ENCODE data around the gene FLOT2.
"Not testable (repeated sequence)": the region's sequence is repeated elsewhere in the genome, so short reads cannot be mapped to it uniquely, and the experiment has no call there.

FLOT2 gene, protein sequence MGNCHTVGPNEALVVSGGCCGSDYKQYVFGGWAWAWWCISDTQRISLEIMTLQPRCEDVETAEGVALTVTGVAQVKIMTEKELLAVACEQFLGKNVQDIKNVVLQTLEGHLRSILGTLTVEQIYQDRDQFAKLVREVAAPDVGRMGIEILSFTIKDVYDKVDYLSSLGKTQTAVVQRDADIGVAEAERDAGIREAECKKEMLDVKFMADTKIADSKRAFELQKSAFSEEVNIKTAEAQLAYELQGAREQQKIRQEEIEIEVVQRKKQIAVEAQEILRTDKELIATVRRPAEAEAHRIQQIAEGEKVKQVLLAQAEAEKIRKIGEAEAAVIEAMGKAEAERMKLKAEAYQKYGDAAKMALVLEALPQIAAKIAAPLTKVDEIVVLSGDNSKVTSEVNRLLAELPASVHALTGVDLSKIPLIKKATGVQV

DNA sequence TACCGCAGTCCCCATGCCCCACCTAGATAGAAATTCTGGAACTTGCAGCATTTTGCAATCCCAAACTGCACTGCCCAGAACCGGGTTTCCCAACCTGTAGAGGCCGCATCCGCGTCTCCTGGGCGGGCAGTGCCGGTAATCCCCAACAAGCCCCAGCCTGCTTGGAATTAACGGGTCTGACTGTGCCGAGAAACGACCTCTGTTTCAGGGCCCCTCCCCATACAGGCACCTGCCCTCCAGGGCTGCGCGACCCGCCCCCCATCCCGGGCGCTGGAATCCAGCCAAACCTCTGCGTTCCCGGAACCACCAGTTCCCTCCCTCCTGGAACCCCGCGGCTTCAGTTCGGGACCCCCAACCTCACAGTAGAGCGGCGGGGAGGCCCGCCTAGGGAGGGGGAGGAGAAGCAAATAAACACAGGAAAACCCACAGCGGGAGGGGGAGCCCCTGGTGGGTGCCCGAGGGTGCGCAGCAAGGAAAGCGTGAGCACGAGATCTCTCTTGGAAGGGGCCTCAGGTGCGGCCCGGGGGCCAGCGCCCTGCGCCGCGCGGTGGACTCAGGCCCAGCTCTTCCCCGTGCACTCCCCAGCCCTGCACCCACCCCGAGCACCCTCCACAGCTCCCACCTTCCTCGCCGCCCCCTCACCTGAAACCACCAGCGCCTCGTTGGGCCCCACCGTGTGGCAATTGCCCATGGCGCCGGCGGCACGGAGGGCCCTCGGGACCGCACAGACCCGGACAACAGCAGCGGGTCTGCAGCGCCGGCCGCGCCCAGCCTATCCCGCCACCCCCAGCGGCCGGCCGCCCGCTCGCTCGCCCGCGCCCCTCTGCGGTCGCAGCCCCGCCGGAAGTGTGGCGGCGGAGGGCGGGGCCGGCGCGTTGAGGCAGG, at the start of gene FLOT2:
FLOT2 (minus strand) TSS at position 850 of the 885 bp plus-strand sequence; CDS start at position 691, 159 bp downstream.
- in situ Hi-C loops (cut with MboI; ENCODE audit: low sequenced_read_pairs): no loop called here

DNA sequence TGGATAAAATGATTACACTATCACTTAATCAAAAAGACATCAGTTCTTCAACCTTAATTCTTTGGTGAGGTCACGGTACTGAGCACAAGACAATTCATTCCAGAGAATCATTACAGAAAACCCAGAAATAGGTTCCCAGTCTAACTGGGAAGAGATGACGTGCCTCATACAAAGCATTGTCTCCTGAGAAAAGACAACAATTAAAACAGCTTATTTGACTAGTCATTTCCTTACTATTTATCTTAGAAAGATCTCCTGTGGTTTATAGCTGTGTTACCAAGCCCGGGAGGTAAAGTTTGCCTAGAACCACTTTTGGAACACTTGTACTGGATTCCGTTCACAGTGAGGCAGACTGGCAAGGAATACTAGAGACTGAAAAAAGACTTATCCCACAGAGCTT, 48.7 kb upstream of the FLOT2 start:
- in situ Hi-C loops (cut with MboI; ENCODE audit: low sequenced_read_pairs): no loop called here

DNA sequence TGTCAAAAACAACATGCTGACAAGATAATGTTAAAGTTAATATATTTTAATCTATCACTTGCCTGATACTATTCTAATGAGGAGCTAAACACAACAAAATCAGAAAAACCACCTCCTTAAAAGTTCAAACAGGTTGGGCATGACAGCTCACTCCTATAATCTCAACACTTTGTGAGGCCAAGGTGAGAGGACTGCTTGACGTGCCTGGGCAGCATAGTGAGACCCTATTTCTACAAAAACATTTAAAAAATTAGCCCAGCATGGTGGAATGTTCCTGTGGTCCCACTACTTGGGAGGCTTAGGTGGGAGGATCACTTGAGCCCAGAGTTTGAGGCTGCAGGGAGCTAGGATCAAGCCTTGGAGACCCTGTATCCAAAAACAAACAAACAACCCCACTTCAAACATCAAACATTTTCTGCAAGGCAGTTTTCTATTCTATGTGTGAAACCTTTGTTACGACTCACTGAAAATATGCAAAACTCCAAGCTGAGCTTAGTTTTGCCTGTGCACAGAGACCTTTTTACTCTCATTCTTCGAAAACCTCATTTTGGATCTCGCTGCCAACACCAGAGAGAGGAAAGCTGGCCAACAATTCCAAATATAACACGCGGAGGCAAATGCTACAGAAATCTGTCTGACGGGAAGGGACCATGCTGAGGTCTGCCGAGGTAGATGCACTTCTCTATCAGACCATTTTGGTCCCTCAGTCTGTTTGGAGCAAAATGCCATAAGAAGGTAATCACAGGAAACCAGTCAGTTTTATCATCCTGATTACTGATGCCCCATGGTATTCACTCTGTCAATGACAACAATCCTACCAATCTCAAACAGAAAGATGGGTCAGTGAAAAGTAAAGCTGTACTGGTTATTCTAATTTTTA, 47.6 kb upstream of the FLOT2 start:
- in situ Hi-C loops (cut with MboI; ENCODE audit: low sequenced_read_pairs): no loop called here

DNA sequence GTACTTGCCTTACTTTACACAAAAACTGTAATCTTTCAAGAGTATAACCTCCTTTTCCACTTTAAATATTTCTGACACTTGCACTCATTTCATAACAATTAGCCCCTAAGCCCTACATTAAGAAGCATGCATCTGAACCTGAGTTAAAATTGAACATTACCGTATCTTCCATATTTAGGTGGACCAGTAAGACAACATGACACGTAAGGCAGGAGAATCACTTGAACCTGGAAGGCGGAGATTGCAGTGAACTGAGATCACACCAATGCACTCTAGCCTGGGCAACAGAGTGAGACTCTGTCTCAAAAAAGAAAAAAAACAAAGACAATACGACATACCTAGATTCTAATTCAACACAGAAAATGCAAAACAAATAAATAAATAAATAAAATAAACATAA, 46.8 kb upstream of the FLOT2 start:
- in situ Hi-C loops (cut with MboI; ENCODE audit: low sequenced_read_pairs): no loop called here

DNA sequence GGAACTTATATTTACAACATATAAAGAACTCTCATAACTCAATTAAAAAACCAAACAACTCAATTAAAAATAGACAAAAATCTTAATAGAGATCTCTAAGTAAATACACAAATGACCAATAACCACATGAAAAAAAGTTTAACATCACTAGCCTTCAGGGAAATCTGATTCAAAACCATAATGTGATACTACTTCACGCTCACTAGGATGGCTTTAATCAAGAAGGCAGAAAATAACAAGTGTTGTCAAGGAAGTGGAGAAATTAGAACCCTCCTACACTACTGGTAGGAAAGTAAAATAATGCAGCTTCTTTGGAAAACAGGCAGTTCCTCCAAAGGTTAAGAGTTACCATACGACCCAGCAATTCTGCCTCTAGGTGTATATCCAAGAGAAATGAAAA, 45.4 kb upstream of the FLOT2 start:
- in situ Hi-C loops (cut with MboI; ENCODE audit: low sequenced_read_pairs): no loop called here

DNA sequence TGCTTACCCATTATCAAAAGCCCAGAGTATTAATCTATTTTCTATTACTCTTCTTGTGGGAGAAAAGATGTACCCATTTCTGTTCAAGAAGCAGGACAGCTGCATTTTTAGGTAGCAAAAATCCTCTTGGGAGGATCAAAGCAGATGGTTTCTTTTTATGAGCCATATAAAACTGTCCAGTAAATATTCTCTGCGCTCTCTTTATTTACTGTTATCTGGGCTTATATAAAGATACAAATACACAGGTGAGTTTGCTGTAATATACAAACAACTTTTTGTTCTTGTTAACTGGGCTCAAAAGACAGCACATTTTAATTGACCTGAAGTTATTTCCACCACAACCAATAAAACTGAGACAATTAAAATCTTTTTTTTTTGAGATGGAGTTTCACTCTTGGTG, 43.7 kb upstream of the FLOT2 start:
- in situ Hi-C loops (cut with MboI; ENCODE audit: low sequenced_read_pairs): no loop called here

DNA sequence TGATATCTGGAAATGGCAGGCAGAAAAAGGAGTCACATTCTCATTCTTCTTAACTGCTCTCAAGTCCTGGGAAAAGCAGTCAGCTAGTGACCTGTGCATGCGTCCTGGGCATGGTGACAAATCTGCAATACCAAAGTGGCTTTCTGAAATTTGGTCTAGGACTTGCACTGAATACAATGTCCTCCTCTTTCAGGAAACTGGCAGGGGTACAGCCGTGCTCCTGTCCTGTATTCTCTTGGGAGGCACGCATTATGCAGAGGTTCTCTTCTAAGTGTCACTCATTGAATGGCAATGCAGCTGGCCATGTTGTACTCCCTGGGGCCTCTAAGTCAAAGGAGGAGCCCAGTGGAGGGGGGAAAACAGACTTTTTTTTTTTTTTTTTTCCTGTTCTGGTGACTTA, 43.1 kb upstream of the FLOT2 start:
- in situ Hi-C loops (cut with MboI; ENCODE audit: low sequenced_read_pairs): no loop called here

DNA sequence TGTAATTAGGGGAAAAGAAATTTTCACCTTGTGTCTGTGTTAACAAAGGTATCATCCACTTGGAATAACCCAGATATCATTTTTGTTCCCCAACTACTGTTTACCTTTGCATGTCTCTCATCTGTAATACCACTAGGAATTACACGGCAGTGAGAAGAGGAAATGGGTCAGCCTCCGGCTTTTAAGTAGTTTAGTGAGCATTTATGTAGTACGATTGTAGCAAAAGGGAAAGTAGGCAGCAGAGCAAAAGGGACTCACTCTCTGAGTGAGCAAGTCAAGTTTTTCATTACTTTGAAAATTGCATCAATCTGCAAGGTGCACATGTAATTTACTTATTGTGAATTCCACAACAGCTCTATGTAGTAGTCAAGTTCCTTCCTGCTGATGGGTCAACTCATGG, 42.6 kb upstream of the FLOT2 start:
- in situ Hi-C loops (cut with MboI; ENCODE audit: low sequenced_read_pairs): no loop called here

DNA sequence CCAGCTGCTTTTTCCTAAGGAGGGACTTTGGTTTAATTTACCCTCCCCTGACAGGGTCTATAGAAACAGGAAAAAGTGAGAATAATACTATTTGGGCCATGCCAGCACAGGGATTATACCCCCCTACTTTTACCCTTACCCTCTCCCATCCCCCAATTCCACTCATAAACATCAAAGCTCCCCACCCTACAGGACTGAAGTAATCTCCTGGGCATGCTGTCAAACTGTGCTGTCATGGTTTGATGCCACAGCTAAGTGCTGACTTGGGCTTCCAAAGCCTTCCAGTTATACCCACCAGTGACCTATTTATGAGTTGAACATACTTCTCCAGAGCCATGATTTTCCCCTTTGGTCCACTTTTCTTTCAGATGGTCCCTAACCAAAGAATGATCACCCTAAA, 41.0 kb upstream of the FLOT2 start:
- in situ Hi-C loops (cut with MboI; ENCODE audit: low sequenced_read_pairs): no loop called here

DNA sequence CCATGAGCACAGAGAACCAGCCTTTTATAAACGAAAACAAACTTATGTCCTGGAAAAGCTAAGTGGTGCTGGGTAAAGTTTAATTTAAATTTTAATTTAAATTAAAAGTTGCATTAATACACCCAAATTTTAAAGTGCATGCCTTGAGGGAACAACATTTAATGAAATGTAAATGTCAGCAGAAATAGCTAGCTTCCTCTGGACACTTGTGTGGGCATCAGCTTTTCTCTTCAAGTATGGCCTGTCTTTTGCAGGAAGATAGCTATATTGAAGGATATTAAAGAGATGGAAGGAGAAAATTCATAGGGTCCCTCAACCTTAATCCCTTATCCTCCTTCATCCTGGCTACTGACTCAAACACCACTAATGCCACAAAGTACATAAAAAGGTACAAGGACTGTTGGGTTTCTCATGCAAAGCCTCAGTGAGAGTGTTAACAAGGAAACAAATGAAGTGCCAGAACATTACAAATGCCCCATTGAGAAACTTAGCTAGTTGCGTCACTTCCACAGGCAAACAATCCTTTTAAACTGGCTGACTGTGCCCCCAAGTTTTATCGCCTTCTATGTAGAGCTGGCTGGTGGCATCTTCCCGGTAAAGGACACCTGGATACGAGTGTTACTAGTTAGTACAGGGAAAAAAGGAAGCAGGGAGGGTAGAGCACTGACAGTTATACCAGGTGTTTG, 39.7 kb upstream of the FLOT2 start:
- in situ Hi-C loops (cut with MboI; ENCODE audit: low sequenced_read_pairs): no loop called here

DNA sequence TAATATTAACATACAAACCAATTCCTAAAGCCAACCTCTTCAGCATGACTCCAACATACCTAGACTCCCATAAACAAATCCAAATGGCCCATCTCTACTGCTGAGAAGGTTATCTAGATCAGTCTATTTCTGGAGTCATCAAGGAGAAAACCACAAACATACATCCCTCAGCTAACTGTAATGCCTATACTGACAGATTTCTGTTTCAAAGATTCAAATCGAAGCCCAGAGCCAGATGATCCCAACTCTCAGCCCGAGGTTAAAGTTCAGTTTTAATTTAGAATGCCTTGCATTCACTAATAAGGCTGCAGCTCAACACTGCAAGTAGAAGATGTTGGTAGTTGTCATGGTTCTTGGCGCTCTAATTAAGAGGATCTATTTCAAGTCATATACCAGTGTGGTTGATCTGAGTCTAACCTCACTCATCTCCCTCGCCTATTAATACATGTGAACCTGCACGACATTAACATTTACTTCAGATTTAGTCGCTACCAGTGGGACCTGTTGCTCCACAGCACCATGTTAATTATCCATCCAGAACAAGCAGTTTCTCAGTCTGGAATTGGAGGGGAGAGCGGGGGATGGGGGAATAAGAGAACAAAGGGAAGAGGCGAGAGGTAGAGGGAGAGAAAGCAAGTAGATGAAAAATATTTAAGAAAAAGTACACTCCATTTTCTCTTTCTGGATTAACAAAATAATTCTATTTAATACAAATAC, 38.4 kb upstream of the FLOT2 start:
- in situ Hi-C loops (cut with MboI; ENCODE audit: low sequenced_read_pairs): no loop called here

DNA sequence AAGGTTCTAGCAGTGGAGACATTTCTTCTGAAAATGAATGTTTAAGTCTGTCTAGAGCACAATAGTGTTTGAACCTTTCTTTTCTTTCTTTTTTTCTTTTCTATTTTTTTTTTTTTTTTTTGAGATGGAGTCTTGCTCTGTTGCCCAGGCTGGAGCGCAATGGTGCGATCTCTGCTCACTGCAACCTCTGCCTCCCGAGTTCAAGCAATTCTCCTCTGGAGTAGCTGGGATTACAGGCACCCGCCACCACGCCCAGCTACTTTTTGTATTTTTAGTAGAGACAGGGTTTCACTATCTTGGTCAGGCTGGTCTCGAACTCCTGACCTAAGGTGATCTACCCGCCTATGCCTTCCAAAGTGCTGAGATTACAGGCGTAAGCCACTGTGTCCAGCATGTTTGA, 37.0 kb upstream of the FLOT2 start:
- in situ Hi-C loops (cut with MboI; ENCODE audit: low sequenced_read_pairs): not testable (repeated sequence)

DNA sequence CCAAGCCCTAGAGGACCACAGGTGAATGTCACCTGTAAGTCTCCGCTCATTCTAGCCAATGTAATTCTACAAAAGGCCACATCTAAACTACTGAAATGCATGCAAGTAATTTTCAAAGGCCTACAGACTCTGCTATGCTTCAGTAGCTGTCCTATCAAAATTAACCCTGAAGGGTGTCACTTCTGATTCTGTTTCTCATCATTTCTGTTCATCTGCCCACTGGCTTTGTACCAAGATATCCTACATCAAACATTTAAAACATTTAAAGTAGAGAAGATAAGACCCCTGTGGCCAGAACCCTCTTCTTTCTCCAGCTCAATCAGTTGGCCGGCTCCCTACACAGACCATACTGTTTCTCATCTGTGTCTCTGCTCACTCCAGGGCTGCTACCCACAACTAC, 32.3 kb upstream of the FLOT2 start:
- in situ Hi-C loops (cut with MboI; ENCODE audit: low sequenced_read_pairs): no loop called here

DNA sequence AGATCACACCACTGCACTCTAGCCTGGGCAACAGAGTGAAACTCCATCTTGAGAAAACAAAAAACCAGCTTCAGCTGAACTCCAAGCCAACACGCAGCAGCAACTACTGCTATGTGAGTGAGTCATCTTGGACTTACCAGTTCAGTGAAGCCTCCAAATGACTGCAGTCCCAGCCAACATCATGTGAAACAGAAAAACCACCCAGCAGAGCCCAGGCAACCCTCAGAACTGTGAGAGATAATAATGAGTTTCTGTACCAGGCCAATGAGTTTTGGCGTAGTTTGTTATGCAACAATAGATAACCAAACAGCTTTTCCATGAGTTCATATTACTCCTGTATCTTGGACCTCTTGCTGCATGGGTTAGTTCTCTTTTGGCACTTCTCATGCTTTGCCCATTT, 30.5 kb upstream of the FLOT2 start:
- in situ Hi-C loops (cut with MboI; ENCODE audit: low sequenced_read_pairs): no loop called here

DNA sequence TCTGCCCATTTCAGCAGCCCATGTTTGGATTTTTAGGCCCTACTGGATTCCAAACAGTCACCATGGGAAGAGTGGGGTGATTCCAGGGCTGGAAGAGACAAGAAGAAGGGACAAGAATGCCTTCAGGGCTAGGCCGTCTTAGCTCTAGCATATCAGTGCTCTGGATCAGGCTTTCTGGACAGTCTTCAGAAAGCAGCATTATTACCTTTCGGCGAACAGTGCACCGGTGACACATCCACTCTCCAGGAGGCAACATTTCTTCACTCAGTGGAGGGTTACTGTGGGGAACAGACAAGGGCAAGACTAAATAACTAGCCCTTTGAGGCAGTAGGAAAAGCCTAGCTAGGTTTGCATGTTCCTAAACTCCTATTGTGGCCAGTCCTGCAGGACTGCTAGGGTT, 29.3 kb upstream of the FLOT2 start:
- in situ Hi-C loops (cut with MboI; ENCODE audit: low sequenced_read_pairs): no loop called here

DNA sequence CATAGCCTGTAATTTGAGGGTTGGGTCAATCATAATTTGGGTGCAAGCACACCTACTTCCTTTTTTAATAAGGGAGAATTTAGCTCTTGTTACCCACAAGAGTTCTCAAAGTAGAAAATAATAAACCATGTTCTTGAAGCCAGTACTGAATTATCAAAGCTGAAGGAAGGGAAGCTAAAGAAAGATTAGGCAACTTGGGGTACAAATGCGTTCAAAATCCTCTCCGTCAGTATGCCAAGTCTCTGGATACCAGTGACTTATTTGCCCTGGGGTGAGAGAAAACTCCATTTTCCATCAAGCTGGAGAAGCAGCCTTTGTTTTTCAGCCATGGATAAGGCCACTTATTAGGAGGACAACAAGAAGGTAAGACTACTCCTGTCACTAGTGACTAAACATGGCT, 28.8 kb upstream of the FLOT2 start:
- in situ Hi-C loops (cut with MboI; ENCODE audit: low sequenced_read_pairs): no loop called here

DNA sequence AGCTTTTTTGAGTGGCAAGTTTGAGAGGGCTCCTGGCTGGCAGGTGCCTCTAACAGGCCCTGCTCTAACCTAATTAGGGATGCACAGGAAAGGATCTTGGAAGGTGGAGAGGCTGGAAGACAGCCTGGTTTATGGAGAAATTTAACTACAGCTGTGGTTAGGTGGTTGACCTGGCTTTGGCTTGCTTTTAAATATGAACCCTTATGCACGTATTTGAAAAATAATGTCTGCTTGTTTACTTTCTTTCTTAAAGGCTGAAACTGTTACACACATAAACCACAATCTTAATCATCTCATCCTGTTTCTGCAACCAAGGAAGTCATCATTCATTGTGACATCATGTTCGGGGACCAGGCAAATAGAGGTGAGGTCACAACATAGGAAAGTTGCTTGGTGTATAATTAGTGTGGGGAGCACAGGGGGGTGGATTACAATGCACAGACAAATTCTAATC, 28.4 kb upstream of the FLOT2 start:
- in situ Hi-C loops (cut with MboI; ENCODE audit: low sequenced_read_pairs): no loop called here

DNA sequence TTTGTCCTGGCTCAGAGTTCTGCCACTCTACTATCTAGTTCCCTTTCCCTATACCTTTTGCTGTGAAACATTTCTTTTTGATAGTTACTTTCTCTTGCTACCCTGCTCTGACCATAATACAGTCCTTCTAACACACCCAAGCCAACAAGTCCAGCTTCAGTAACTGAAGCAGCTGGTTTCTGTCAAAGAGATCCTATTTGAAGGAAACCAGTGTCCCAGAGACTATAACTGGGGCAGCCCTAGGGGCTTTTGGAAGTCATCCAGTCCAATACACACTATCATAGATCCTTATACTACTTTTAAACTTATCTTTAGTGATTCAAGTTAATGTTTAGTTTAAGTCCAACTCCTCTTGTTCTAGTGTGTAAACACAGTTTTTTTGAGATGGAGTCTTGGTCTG, 22.7 kb upstream of the FLOT2 start:
- in situ Hi-C loops (cut with MboI; ENCODE audit: low sequenced_read_pairs): no loop called here

DNA sequence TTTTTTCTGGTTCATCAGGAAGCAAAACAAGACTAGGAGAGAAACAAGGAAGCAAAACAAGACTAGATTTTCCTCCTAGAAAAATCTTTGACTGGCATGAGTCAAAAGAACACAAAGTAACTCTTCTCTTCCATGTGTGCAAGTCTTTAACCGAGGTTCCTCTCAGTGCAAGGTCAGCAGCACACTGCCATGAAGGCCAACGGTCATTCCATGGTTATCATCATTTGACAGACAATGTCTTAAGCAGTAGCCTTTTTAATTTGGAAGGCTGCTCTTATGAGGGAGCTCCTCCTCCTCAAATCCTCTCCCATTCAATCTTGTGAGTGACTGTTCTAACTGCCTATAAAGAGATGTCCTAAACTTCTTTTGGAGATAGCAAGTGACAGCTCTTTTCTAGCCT, 20.8 kb upstream of the FLOT2 start:
- in situ Hi-C loops (cut with MboI; ENCODE audit: low sequenced_read_pairs): no loop called here

DNA sequence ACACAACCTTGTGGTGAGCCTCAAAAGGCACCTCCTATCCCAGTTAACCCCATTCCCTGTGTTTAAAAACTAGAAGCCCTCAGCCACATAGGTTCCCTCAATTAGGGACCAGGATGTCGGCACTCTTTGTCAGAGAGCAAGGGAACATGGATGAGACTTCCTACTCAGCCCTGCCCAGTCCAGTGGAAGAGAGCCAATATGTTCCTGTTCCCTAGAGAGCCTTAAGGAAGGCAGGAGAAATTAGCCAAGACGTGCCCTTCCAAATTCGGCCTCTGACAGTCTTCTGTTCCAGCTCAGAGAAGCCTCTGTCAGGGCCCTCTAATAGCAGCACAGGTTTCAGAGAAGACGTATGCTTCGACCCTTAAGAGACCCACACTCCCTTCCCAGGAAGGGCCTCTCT, 19.9 kb upstream of the FLOT2 start:
- in situ Hi-C loops (cut with MboI; ENCODE audit: low sequenced_read_pairs): no loop called here
